Measurements from ENCODE around the gene PCSK5. TPM values are rescaled to one million over a fixed set of nuclear protein-coding genes. Genes with fewer than 3 reads are reported as not detected.
A peak's percentile ranks its signal among the peaks of the same experiment; 100 is the strongest.

PCSK5 gene
- total and polyA plus RNA-seq, 5 experiments from 2014 or later, result 6.5 to 22.8 (median 14.7) TPM

GRCh38 chr9:75869236-75869635, 21.2 kb upstream of the PCSK5 start:
- Mint-ChIP-seq H3K27ac (peak overlapping the region in 2 of 10 donors; percentile 6 to 52), H3K4me3 (peak overlapping the region in 1 of 10 donors; percentile 0), H3K27me3 (peaks cover 0 to 1% (median 0%) of the 10 kb centered on the region in 5 donors), H3K9me3 (no peaks in the 10 kb centered on the region), H3K36me3 (no peaks in the 10 kb centered on the region), H3K4me1 (peaks cover 20 to 35% (median 27%) of the 10 kb centered on the region in 4 donors)
- DNase-seq (no peak), ATAC-seq (no peak)
- POLR2A ChIA-PET, result interaction anchor here (3.0 kb wide), 1 partner anchor 21 kb away, joined by 13 read pairs; the partner anchor contains the start of gene PCSK5

- POLR2A ChIA-PET, result interaction anchor here (3.0 kb wide), 1 partner anchor 20 kb away, joined by 13 read pairs; the partner anchor contains the start of gene PCSK5
- Mint-ChIP-seq H3K36me3 (no peaks in the 10 kb centered on the region), H3K4me3 (peak overlapping the region in 8 of 10 donors; percentile 9 to 65 (median 51)), H3K4me1 (peaks cover 20 to 35% (median 27%) of the 10 kb centered on the region in 4 donors), H3K9me3 (no peaks in the 10 kb centered on the region), H3K27me3 (peaks cover 0 to 1% (median 0%) of the 10 kb centered on the region in 5 donors), H3K27ac (peak overlapping the region in 4 of 10 donors; percentile 1 to 54 (median 36))
- DNase-seq (peak in 5 of 10 donors; percentile 18 to 59 (median 25)), ATAC-seq (peak; percentile 95 to 99)
Measured at GRCh38 chr9:75870450-75870849, 20.0 kb upstream of the PCSK5 start.

- Mint-ChIP-seq H3K27ac (no peak overlapping the region), H3K9me3 (no peaks in the 10 kb centered on the region), H3K4me3 (no peak overlapping the region), H3K4me1 (peaks cover 20 to 35% (median 27%) of the 10 kb centered on the region in 4 donors), H3K36me3 (no peaks in the 10 kb centered on the region), H3K27me3 (peaks cover 0 to 1% (median 0%) of the 10 kb centered on the region in 5 donors)
- POLR2A ChIA-PET, result interaction anchor here (0.6 kb wide), 1 partner anchor 449 kb away, joined by 8 read pairs; no protein-coding TSS in a partner anchor
- no peak for ATAC-seq
- DNase-seq, result no peak
Measured at GRCh38 chr9:75871624-75872023, 18.8 kb upstream of the PCSK5 start.

- POLR2A ChIA-PET, result no interaction called here
- DNase-seq, result no peak
- H3K36me3 Mint-ChIP-seq, result no peaks in the 10 kb centered on the region
- ATAC-seq, result no peak
- no peaks in the 10 kb centered on the region for H3K9me3 Mint-ChIP-seq
- peaks cover 13 to 23% (median 20%) of the 10 kb centered on the region in 4 donors for H3K4me1 Mint-ChIP-seq
- no peaks in the 10 kb centered on the region for H3K27me3 Mint-ChIP-seq
- no peak overlapping the region for H3K27ac Mint-ChIP-seq
- H3K4me3 Mint-ChIP-seq, result no peak overlapping the region
Measured at GRCh38 chr9:75873712-75874111, 16.8 kb upstream of the PCSK5 start.

GRCh38 chr9:75876999-75877640, 13.4 kb upstream of the PCSK5 start:
- H3K4me3 Mint-ChIP-seq, result no peak overlapping the region
- no peaks in the 10 kb centered on the region for H3K36me3 Mint-ChIP-seq
- H3K4me1 Mint-ChIP-seq, result no peaks in the 10 kb centered on the region
- no peaks in the 10 kb centered on the region for H3K9me3 Mint-ChIP-seq
- no peak for DNase-seq
- no peaks in the 10 kb centered on the region for H3K27me3 Mint-ChIP-seq
- H3K27ac Mint-ChIP-seq, result peak overlapping the region in 1 of 10 donors; percentile 2
- ATAC-seq, result no peak
- POLR2A ChIA-PET, result no interaction called here

- POLR2A ChIA-PET, result interaction anchor here (1.3 kb wide), 1 partner anchor 11 kb away, joined by 3 read pairs; the partner anchor contains the start of gene PCSK5
- DNase-seq, result no peak
- H3K27ac Mint-ChIP-seq, result no peak overlapping the region
Measured at GRCh38 chr9:75878488-75878860, 12.0 kb upstream of the PCSK5 start.

GRCh38 chr9:75880618-75881017, 9.9 kb upstream of the PCSK5 start:
- Mint-ChIP-seq H3K36me3 (no peaks in the 10 kb centered on the region), H3K27me3 (peaks cover 0 to 3% (median 0%) of the 10 kb centered on the region in 5 donors), H3K4me3 (no peak overlapping the region), H3K9me3 (no peaks in the 10 kb centered on the region), H3K27ac (no peak overlapping the region), H3K4me1 (peaks cover 0 to 9% (median 0%) of the 10 kb centered on the region in 4 donors)
- ATAC-seq (no peak), DNase-seq (no peak)
- POLR2A ChIA-PET, result interaction anchor here (0.6 to 0.7 kb wide), 2 partner anchors 22 to 357 kb away, joined by 3 read pairs; no protein-coding TSS in a partner anchor

More at GRCh38 chr9:75878488-75878860, 12.0 kb upstream of the PCSK5 start:
- H3K36me3 Mint-ChIP-seq, result no peaks in the 10 kb centered on the region
- no peak overlapping the region for H3K4me3 Mint-ChIP-seq
- peaks cover 0 to under 1% (median 0%) of the 10 kb centered on the region in 4 donors for H3K4me1 Mint-ChIP-seq
- no peak for ATAC-seq
- no peaks in the 10 kb centered on the region for H3K9me3 Mint-ChIP-seq
- peaks cover 0 to 1% (median 0%) of the 10 kb centered on the region in 5 donors for H3K27me3 Mint-ChIP-seq

- DNase-seq (no peak), ATAC-seq (no peak)
- POLR2A ChIA-PET, result no interaction called here
- Mint-ChIP-seq H3K9me3 (no peaks in the 10 kb centered on the region), H3K27me3 (peaks cover 0 to 4% (median 0%) of the 10 kb centered on the region in 5 donors), H3K4me3 (no peak overlapping the region), H3K36me3 (no peaks in the 10 kb centered on the region), H3K27ac (no peak overlapping the region), H3K4me1 (peaks cover 0 to 10% (median 0%) of the 10 kb centered on the region in 4 donors)
Measured at GRCh38 chr9:75881761-75882160, 8.7 kb upstream of the PCSK5 start.

GRCh38 chr9:75885652-75886051, 4.8 kb upstream of the PCSK5 start:
- H3K4me1 Mint-ChIP-seq, result peaks cover 12 to 27% (median 20%) of the 10 kb centered on the region in 4 donors
- H3K9me3 Mint-ChIP-seq, result no peaks in the 10 kb centered on the region
- POLR2A ChIA-PET, result interaction anchor here (0.6 kb wide), 1 partner anchor 16 kb away, joined by 4 read pairs; no protein-coding TSS in a partner anchor
- ATAC-seq, result no peak
- DNase-seq, result no peak
- H3K4me3 Mint-ChIP-seq, result no peak overlapping the region
- peaks cover 0 to 10% (median 0%) of the 10 kb centered on the region in 5 donors for H3K27me3 Mint-ChIP-seq
- H3K36me3 Mint-ChIP-seq, result no peaks in the 10 kb centered on the region
- H3K27ac Mint-ChIP-seq, result no peak overlapping the region

GRCh38 chr9:75889577-75889976, 896 bp upstream of the PCSK5 start:
- POLR2A ChIA-PET, result interaction anchor here (1.1 to 2.6 kb wide), 5 partner anchors 10 to 505 kb away, joined by 3 to 13 read pairs (median 7); partner anchors contain the start of gene RFK

GRCh38 chr9:75889977-75890471, 449 bp upstream of the PCSK5 start:
- Mint-ChIP-seq H3K4me3 (peak overlapping the region; percentile 93 to 98 (median 97)), H3K36me3 (no peaks in the 10 kb centered on the region), H3K9me3 (no peaks in the 10 kb centered on the region), H3K4me1 (peaks cover 31 to 61% (median 51%) of the 10 kb centered on the region in 4 donors), H3K27ac (peak overlapping the region; percentile 79 to 96 (median 92)), H3K27me3 (peaks cover 0 to 23% (median 0%) of the 10 kb centered on the region in 5 donors)
- DNase-seq (no peak), ATAC-seq (peak; percentile 42 to 50)
- POLR2A ChIA-PET, result interaction anchor here (0.5 to 2.6 kb wide), 13 partner anchors 10 to 504 kb away, joined by 3 to 17 read pairs (median 4); partner anchors contain the start of gene RFK

More at GRCh38 chr9:75889577-75889976, 896 bp upstream of the PCSK5 start:
- Mint-ChIP-seq H3K27me3 (peaks cover 0 to 23% (median 0%) of the 10 kb centered on the region in 5 donors), H3K27ac (peak overlapping the region; percentile 79 to 96 (median 92)), H3K4me1 (peaks cover 28 to 57% (median 47%) of the 10 kb centered on the region in 4 donors), H3K36me3 (no peaks in the 10 kb centered on the region), H3K9me3 (no peaks in the 10 kb centered on the region), H3K4me3 (peak overlapping the region; percentile 93 to 98 (median 97))
- ATAC-seq (peak in 1 of 2 donors; percentile 20), DNase-seq (peak in 3 of 10 donors; percentile 30 to 42 (median 42))

GRCh38 chr9:75891277-75891741, 836 bp downstream of the PCSK5 start:
- Mint-ChIP-seq H3K9me3 (no peaks in the 10 kb centered on the region), H3K27me3 (peaks cover 0 to 21% (median 0%) of the 10 kb centered on the region in 5 donors), H3K36me3 (no peaks in the 10 kb centered on the region), H3K27ac (peak overlapping the region; percentile 54 to 96 (median 78)), H3K4me1 (peaks cover 40 to 74% (median 58%) of the 10 kb centered on the region in 4 donors), H3K4me3 (peak overlapping the region; percentile 90 to 98 (median 96))
- peak in 9 of 10 donors; percentile 4 to 66 (median 37) for DNase-seq
- peak in 1 of 2 donors; percentile 18 for ATAC-seq
- POLR2A ChIA-PET, result interaction anchor here (1.2 to 2.6 kb wide), 8 partner anchors 9 to 503 kb away, joined by 4 to 17 read pairs (median 8); partner anchors contain the start of gene RFK

Data from naive thymus-derived CD8-positive, alpha-beta T cell (primary cell).